ENCODE results near the gene ALPG. TPM values are rescaled to one million over a fixed set of nuclear protein-coding genes. Genes with fewer than 3 reads are reported as not detected.

The ALPG gene
- total RNA-seq, 3 donors from 2014 or later (not counting 1 experiment from before 2014, with no cell fraction given) = not detected

GRCh38 chr2:232454630-232455029 is 48.0 kb downstream of the ALPG start:
- Histone ChIP-seq H3K27ac (ENCODE audit: low read length) (no peak overlapping the region), H3K27me3 (ENCODE audit: control insufficient read depth, insufficient read depth, low read length) (no peaks in the 10 kb centered on the region), H3K36me3 (ENCODE audit: control insufficient read depth, insufficient read depth, low read length) (no peaks in the 10 kb centered on the region), H3K4me1 (ENCODE audit: control insufficient read depth, insufficient read depth, low read length) (no peaks in the 10 kb centered on the region), H3K4me3 (ENCODE audit: low read length) (no peak overlapping the region), H3K9me3 (ENCODE audit: control insufficient read depth, insufficient read depth, low read length) (no peaks in the 10 kb centered on the region)
- WGBS (ENCODE audit: insufficient coverage) = 89% methylated on average over 9 of the region's 9 CpGs
- no peaks in the 10 kb centered on the region for H3K9me3 Mint-ChIP-seq
- peaks cover 0 to 4% of the 10 kb centered on the region in 2 donors for H3K27me3 Mint-ChIP-seq (ENCODE audit: low read depth in 2 of 2)
- DNase-seq = no peak
- TF ChIP-seq, protein P1, sequence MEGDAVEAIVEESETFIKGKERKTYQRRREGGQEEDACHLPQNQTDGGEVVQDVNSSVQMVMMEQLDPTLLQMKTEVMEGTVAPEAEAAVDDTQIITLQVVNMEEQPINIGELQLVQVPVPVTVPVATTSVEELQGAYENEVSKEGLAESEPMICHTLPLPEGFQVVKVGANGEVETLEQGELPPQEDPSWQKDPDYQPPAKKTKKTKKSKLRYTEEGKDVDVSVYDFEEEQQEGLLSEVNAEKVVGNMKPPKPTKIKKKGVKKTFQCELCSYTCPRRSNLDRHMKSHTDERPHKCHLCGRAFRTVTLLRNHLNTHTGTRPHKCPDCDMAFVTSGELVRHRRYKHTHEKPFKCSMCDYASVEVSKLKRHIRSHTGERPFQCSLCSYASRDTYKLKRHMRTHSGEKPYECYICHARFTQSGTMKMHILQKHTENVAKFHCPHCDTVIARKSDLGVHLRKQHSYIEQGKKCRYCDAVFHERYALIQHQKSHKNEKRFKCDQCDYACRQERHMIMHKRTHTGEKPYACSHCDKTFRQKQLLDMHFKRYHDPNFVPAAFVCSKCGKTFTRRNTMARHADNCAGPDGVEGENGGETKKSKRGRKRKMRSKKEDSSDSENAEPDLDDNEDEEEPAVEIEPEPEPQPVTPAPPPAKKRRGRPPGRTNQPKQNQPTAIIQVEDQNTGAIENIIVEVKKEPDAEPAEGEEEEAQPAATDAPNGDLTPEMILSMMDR (IDR thresholded peaks at IDR 0.05) = no peak
- peaks cover 0 to 9% of the 10 kb centered on the region in 2 donors for H3K4me1 Mint-ChIP-seq
- no peak overlapping the region for H3K4me3 Mint-ChIP-seq
- H3K27ac Mint-ChIP-seq = no peak overlapping the region
- ATAC-seq = no peak
- no peaks in the 10 kb centered on the region for H3K36me3 Mint-ChIP-seq
- intact Hi-C loops (cut with micrococcal nuclease) = no loop called here

- no peaks in the 10 kb centered on the region for H3K9me3 Mint-ChIP-seq
- Histone ChIP-seq H3K27ac (ENCODE audit: low read length) (no peak within 1 kb of the TSS), H3K4me1 (ENCODE audit: control insufficient read depth, insufficient read depth, low read length) (no peaks in the 10 kb centered on the region), H3K4me3 (ENCODE audit: low read length) (no peak within 1 kb of the TSS), H3K27me3 (ENCODE audit: control insufficient read depth, insufficient read depth, low read length) (no peaks in the 10 kb centered on the region), H3K36me3 (ENCODE audit: control insufficient read depth, insufficient read depth, low read length) (no peaks in the 10 kb centered on the region), H3K9me3 (ENCODE audit: control insufficient read depth, insufficient read depth, low read length) (no peaks in the 10 kb centered on the region)
- DNase-seq (no peak), ATAC-seq (no peak)
- WGBS (ENCODE audit: insufficient coverage) = 78% methylated on average over 14 of the region's 14 CpGs
- H3K36me3 Mint-ChIP-seq = no peaks in the 10 kb centered on the region
- H3K27me3 Mint-ChIP-seq (ENCODE audit: low read depth in 2 of 2) = peaks cover 0 to 4% of the 10 kb centered on the region in 2 donors
- H3K4me1 Mint-ChIP-seq = peaks cover 0 to 9% of the 10 kb centered on the region in 2 donors
- no peak within 1 kb of the TSS for H3K27ac Mint-ChIP-seq
- TF ChIP-seq, protein P1 (IDR thresholded peaks at IDR 0.05) = no peak
- intact Hi-C loops (cut with micrococcal nuclease) = no loop called here
- no peak within 1 kb of the TSS for H3K4me3 Mint-ChIP-seq
Observed at GRCh38 chr2:232455426-232456255, 49.0 kb downstream of the ALPG start, which contains the start of gene ALPI. Gene ALPI (plus strand): TSS chr2:232456153. CDS start chr2:232456200, 47 bp downstream.

DNA sequence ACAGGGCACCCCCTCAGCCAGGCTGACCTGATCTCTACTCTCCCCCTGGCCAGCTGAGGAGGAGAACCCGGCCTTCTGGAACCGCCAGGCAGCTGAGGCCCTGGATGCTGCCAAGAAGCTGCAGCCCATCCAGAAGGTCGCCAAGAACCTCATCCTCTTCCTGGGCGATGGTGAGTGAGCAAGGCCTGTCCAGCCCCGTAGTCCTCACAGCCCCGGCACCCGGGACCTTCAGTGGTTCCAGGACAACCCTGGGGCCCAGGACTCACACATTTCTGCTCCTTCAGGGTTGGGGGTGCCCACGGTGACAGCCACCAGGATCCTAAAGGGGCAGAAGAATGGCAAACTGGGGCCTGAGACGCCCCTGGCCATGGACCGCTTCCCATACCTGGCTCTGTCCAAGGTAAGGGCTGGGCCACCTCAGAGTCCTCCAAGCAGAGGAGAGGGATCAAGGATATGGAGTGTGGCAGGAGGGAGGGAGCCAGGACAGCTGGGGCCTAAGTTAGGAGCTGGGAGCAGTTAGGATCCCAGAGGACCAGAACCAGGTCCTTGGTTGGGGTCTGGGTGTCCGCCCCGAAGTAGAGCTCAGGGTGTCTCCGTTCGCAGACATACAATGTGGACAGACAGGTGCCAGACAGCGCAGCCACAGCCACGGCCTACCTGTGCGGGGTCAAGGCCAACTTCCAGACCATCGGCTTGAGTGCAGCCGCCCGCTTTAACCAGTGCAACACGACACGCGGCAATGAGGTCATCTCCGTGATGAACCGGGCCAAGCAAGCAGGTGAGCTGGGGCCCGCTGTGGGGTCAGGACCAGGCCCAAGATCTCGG is 49.9 kb downstream of the ALPG start:
- no peak overlapping the region for H3K27ac ChIP-seq (ENCODE audit: low read length)
- peaks cover 0 to 9% of the 10 kb centered on the region in 2 donors for H3K4me1 Mint-ChIP-seq
- WGBS (ENCODE audit: insufficient coverage) = 89% methylated on average over 27 of the region's 27 CpGs
- H3K9me3 Mint-ChIP-seq = no peaks in the 10 kb centered on the region
- no peak for DNase-seq
- H3K4me3 ChIP-seq (ENCODE audit: low read length) = no peak overlapping the region
- no peaks in the 10 kb centered on the region for H3K4me1 ChIP-seq (ENCODE audit: control insufficient read depth, insufficient read depth, low read length)
- no peaks in the 10 kb centered on the region for H3K36me3 Mint-ChIP-seq
- peaks cover 0 to 4% of the 10 kb centered on the region in 2 donors for H3K27me3 Mint-ChIP-seq (ENCODE audit: low read depth in 2 of 2)
- H3K9me3 ChIP-seq (ENCODE audit: control insufficient read depth, insufficient read depth, low read length) = no peaks in the 10 kb centered on the region
- H3K36me3 ChIP-seq (ENCODE audit: control insufficient read depth, insufficient read depth, low read length) = no peaks in the 10 kb centered on the region
- no peak for ATAC-seq
- intact Hi-C loops (cut with micrococcal nuclease) = no loop called here
- H3K27ac Mint-ChIP-seq = no peak overlapping the region
- TF ChIP-seq, protein P1 (IDR thresholded peaks at IDR 0.05) = no peak
- no peaks in the 10 kb centered on the region for H3K27me3 ChIP-seq (ENCODE audit: control insufficient read depth, insufficient read depth, low read length)
- no peak overlapping the region for H3K4me3 Mint-ChIP-seq
